NCI-H2196 treated with DMSO at 0.1 percent for 48 hours (cell line): Measurements from ENCODE around the gene TMEM95.

Source experiments
- DNase-seq: peaks from one replicate; lab custom pipeline; 2025; ENCODE audit not compliant: unreplicated experiment; lab: John Stamatoyannopoulos, UW

TMEM95 gene

DNA sequence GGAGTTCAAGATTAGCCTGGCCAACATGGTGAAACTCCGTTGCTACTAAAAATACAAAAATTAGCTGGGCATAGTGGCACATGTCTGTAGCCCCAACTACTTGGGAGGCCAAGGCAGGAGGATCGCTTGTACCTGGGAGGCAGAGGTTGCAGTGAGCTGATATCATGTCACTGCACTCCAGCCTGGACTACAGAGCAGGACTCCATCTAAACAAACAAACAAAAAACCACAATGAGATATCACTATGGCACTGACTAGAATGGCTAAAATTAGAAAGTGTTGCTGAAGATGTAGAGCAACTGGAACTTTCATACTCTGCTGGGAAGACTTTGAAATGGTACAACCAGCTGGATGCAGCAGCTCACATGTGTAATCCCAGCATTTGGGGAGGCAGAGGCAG lies 19.4 kb downstream of the TMEM95 start:
- DNase-seq, result no peak

DNA sequence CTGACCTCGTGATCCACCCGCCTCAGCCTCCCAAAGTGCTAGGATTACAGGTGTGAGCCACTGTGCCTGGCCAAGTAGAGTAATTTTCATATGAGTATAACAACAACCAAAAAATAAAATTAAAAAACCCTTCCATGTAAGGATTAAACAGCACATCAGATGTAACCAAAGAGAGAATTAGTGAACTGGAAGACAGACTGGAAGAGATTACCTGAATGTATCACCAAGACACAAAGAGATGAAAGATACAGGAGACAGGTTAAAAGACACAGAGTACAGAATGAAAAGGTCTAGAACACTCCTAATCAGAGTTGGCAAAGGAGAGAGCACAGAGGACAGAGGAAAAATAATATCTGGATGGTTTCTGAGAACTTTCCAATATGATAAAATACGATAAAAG lies 24.2 kb downstream of the TMEM95 start:
- DNase-seq, result no peak

DNA sequence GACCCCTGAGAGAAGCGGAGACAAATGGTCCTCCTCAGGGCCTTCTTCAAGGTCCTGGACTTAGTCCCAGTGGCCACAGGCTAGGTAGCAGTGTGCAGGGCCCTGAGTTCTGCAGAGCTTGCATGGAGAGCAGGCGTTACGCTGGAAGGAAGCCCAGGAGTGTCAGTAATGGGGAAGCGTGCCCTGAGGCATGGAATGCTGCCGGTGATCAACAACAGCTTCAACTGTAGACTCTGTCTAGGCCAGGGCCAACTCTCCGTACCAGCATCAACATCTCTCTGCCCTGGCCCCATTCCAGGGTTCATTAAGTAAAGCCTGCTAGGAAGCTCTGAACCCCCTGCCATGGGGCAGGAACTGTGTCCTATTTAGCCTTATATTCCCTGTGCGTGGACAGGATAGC lies 25.4 kb downstream of the TMEM95 start:
- DNase-seq, result no peak

DNA sequence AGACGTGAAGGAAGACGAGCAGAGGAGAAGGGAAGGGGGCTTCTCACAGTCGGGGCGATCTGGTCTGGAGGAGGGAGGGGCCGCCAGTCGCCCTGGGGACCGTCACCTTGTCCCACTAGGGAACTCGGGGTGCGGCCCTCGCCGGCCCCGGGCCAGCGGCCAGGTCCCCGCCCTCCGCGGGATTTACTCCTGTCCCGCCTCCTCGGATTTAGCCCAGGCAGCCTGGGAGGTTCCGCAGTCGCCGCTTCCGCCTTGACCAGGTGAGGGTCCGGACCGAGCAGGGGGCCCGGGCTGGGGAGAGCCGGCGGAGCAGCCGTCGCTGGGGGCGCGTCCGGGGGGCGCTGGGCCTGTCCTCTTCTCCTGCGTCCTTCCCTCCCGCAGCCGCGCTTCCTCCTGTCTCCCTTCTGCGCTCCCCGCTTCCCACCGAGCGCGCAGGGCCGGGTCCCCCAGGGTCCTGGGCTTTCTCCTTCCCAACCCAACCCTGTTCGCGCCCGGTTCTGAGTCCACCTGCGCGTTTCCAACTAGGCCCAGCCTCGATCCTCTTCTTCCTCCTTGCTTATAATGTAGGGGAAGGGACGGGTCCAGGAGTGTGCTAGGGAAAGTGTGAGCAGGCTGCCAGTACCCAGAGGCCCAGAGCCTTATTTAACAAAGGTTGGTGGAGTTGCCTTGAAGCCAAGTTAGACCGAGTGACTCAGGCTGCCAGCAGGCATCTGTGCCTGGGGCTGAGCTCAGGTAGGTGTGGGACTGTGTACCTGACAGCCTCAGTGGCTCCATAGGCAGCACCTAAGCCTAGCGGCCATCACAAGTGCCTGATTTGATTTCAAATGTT lies 26.1 kb downstream of the TMEM95 start, which contains the start of gene TNK1:
TNK1 (plus strand) TSS at position 235 of the 829 bp plus-strand sequence. CDS start 1,838 bp downstream, outside the sequence.
- no peak for DNase-seq

DNA sequence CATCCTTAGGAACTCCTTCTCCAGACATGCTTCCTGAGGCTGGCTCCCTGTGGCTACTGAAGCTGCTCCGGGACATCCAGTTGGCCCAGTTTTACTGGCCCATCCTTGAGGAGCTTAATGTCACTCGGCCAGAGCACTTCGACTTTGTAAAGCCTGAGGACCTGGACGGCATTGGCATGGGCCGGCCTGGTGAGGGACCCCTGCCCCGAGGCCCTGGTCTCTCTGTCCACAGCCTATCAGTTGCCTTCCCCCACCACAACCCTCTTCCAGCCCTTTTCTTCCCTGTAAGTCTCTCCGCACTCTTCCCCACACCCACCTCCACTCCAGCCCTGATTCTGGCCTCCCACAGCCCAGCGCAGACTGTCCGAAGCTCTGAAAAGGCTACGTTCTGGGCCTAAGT lies 27.9 kb downstream of the TMEM95 start:
- no peak for DNase-seq

DNA sequence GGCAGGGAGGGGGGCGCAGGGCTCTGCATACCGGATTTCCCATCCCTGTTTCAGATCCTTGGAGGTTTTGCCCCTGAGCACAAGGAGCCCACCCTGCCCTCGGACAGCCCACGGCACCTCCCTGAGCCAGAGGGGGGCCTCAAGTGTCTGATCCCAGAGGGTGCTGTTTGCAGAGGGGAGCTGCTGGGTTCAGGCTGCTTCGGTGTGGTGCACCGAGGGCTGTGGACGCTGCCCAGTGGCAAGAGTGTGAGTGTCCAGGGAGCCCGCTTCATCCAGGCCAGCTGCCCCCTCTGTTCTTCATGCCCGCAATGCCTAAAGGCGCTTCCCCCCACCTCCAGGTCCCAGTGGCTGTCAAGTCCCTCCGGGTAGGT lies 28.4 kb downstream of the TMEM95 start:
- DNase-seq, result no peak

DNA sequence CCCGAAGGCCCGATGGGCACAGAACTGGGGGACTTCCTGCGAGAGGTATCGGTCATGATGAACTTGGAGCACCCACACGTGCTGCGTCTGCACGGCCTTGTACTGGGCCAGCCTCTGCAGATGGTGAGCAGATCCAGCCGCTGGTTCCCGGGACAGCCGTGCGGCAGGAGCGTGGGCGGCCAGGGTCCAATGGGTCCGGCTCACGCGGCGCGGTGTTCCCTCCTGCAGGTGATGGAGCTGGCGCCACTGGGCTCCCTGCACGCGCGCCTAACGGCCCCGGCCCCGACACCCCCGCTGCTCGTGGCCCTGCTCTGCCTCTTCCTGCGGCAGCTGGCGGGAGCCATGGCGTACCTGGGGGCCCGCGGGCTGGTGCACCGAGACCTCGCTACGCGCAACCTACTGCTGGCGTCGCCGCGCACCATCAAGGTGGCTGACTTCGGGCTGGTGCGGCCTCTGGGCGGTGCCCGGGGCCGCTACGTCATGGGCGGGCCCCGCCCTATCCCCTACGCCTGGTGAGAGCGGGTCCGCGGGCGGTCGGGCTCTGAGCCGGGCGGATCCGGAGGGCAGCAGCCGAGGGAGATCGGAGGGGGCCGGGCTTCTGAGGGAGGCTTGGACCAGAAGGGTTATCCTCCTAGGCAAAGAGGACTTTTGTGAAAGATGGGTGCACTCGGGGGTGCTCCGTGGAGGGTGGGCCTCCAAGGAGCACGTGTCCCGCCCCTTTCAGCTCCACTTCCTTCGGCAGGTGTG lies 29.0 kb downstream of the TMEM95 start:
- DNase-seq, result peak; percentile 5

DNA sequence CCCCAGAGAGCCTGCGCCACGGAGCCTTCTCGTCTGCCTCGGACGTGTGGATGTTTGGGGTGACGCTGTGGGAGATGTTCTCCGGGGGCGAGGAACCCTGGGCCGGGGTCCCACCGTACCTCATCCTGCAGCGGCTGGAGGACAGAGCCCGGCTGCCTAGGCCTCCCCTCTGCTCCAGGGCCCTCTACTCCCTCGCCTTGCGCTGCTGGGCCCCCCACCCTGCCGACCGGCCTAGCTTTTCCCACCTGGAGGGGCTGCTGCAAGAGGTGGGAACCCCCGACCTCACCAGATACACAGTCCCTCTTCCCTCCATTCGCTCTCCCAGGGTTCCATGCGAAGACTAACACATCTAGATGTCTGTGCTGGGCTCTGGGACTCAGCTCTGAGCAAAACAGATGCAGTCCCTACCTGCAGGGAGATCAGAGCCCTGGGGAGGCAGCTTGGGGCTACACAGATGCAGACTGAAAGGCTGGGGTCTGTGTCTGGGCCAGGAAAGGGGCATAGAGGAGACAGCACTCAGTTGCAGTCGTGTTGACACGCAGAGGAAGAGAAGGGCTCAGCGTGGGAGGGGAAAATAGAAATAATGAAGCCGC lies 29.6 kb downstream of the TMEM95 start:
- no peak for DNase-seq

DNA sequence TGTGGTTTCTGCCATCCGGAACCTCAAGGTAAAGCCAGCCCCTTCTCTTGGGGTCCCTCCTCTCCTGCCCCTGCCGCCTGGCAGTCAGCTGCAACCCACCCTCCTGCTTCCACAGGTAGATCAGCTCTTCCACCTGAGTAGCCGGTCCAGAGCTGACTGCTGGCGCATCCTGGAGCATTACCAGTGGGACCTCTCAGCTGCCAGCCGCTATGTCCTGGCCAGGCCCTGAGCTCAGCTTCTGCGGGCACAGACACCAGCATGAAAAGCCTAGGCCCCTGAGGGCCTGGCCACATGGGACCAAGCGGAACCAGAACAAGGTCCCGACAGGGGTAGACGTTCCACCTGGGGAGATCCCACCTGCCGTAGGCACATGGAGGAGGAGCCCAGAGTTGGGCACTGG lies 33.9 kb downstream of the TMEM95 start:
- DNase-seq, result no peak

DNA sequence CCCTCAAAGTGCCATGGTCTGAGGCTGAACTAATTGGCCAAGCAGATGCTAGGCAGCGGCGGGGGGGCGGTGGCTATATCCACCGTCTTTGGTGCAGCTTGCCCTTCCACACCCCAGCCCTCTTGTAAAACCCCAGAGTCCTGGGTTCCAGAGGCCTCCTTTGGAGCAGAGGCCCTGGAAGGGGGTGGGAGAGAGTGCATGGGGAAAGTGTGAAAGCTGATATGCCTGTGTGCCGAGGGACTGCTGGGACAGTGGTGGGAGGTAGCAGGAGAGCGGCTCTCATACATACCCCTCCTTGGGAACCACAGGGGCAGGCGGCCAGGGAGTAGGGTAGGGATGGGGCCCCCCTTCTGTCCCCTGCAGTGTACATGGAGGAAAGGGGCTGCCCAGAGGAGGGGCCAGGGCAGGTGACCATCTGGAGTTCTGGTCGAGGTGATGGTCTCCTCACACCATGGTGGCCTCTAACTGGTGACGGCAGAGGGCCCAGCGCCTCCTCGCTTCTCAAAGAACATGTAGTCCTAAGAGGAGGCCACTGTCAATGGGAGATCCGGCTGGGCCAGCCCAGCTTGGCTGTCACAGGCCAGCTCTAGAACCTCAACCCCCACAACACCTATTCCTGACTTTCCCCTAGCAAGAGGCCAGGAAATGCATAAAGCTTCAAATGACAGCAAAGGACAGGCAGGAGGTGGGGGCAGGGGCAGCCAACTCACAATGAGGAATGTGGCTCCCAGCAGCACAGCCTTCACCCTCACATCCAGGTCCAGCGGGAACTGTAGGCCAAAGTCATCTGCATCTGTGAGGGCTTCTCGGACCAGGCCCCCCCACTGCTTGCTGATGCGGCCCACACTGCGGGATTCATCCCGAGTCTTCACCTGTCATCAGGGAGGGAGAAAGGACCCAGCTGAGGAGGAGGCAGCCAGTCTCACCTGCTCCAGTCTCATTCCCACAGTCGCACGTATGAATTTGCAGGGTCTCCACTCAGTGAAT lies 35.3 kb downstream of the TMEM95 start:
- no peak for DNase-seq

DNA sequence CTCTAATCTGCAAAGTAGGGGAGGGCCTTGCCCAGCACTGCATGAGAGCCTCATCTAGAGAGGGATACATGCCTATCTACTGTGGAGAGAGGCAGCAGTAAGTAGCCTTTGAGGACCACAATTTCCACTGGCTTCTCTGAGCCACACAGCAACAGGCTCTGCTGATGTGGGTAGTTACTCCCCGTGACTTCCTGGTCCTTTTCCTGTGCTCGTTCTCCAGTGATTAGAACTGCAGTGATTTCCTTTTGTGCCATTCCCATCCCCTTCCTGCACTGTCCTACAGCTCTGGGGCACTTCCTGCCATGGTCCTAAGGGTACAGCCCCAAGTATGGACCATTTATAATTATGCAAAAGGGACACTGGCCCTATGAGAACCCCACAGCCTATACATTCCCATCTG lies 36.4 kb downstream of the TMEM95 start:
- DNase-seq, result no peak

DNA sequence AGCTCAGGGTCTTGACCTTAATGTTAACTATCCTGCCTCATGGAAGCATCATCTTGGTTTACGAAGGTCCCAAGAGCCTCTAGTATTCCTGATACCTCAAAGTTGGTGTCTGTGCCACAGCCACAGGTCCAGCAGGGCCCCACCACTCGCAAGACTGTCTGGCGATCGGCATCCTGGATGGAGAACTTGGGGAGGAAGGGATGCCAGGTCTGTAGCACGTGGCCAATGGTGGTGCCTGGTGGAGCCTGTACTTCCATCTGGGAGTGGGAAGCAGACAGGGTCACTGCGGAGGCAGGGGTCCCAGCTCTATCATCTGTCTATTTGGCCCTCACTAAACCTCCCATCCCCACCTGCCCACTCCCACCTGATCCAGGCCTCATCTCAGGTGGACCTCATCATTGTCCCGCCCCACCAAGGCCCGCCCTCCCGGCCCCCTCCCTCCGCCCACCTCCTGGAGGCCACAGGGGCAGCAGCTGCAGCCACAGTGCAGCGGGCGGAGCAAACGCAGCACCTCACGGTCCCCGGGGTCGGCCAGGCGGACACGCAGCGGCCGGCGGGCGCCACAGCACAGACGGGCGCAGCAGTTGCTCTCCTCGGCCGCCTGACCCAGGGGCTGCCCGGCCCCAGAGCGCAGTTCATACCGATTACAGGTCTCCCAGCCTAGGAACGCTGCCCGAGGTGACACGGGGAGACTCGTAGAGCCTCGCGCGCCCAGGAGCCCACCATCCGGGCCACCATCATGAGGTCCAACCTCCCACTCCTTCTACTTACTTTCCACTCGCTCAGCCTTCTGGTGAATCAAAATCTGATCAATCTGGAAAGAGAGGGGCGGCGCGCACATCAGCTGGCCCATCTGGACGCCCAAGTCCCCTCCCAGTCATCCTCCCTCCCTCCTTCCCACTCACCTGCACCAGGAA lies 38.0 kb downstream of the TMEM95 start:
- DNase-seq, result no peak

DNA sequence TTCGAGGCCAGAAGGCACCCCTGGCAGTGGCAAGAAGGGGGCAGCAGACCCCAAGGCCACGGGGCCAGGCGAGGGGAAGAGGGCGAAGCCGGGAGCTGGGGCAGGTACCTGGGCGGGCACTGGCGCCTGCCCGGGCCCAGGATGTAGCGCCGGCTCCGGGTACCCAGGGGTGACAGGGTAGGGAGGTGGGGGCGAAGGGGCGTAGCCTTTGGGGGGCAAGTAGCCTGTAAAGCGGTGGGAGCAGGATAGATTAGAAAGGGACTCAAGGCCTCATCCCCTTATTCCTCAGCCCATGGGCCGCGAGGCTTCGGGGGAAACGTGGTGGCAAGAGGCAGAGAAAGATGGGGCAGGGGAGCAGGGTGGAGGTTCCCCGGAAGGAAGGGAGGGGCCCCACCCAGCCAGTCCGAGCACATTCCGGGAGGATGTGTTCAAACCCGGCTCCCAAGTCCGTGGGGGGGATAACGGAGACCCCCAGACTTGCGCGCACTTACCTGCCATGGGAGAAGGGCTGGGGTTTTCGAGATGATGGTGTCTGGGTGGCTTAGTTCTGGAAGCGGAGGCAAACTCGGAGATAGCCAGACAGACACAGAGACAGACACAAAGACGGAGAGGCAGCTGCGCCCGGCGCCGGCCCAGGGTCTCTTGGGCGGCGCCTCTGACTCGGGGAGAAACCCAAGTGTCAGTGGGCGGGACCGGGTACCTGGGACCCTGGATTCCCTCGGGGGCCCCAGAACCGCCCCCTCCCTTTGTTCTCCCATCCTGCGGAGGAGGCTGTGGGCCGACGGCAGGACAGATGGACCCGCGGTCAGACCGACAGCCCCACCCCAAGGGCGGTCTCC lies 38.9 kb downstream of the TMEM95 start:
- no peak for DNase-seq

DNA sequence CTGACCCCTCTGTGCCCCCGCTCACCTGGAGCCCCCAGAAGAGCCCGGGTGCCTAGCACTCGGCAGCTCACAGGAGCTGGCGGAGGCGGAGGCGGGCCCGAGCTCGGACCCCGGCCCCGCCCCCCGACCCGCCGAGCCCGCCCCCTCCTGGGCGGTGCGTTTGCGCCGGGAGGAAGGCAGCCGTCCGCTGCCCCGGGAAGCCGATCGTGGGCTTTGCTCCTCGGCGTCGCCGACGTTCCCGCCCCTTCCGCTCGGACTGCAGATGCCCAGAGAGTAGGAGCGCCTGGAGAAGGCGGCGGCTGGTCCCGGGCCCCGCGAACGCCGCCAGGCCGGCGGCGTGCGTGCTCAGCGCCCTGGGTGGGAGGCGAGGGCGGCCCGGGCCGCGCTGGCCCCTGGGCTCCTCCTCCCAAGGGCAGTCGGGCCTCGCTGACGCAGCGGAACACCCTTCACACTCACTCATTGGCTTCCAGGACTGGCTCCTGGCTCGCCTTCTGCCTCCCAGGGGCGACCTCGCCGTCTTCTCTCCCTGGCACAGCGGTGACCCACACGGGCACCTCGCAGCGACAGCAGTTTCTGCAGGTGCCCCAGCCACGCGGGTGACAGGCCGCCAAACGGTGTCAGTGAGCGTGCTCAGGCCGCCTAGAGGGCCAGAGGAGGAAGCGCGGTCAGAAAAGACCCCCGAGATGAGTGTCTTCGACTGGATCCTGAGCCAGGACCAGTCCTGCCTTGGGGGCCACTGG lies 39.7 kb downstream of the TMEM95 start, which contains the start of gene PLSCR3:
PLSCR3 (minus strand) TSS at position 74 of the 740 bp plus-strand sequence. CDS start 415 bp downstream, outside the sequence.
- DNase-seq, result peak; percentile 10

DNA sequence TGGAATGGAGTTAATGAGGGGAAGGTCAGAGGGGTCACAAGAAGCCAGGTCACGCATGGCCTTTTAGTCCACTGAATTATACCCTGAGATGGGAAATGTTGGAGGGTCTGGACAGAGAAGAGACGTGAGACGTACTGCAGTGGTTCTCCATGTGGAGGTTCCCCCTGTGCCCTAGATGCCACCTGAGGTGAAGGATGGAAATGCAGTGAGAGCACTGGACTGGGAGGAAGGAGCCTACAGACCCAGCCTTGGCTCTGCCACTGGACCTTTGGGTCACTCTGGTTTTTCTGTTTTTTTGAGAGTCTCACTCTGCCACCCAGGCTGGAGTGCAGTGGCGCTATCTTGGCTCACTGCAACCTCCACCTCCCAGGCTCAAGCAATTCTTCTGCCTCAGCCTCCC lies 41.2 kb downstream of the TMEM95 start:
- no peak for DNase-seq

DNA sequence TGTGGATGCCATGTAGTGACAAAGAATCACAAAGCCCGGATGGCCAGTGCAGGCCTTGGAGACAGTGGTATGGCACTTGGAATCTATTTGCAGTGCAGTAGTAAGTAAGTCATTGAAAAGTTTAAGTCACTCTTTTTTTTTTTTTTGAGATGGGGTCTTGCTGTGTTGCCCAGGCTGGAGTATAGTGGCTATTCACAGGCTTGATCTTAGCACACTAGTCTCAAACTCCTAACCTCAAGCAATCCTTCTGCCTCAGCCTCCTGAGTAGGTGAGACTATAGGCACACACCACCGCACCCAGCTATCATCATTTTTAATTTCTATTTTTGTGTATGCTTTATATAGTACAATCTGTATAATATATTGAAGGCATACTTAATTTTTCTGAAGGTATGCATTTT lies 43.7 kb downstream of the TMEM95 start:
- no peak for DNase-seq

DNA sequence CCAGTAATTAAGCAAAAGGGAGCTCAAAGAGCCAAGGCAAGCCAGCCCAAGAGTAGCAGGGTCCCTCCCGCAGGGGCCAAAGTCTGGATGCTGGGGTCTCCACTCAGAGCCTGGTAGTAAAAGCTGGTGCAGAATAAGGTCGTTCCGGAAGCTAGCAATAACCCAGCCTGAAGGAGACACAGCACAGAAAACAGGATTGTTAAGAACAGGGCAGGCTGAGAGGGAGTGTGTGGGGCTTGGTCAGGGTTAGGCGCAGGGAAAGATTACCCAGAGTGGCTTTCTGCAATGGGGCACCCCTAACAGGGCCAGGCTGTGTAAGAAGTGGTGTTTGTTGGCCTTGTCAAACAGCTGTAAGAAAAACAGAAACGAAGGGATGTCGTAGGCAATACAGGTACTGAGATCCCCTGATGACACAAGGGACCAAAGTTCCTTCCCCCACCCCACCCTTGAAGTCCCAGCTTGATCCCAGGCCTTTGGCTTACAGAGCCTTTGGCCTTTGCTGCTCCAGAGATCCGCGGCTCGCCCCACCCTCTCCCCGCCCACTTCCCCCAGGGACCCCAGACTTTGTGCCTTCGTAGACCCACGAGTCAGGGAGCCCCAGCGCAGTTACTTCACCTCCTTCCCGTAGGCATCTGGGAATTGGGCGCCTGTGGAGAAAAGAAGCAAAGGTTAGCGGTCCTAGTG lies 48.2 kb downstream of the TMEM95 start:
- no peak for DNase-seq

DNA sequence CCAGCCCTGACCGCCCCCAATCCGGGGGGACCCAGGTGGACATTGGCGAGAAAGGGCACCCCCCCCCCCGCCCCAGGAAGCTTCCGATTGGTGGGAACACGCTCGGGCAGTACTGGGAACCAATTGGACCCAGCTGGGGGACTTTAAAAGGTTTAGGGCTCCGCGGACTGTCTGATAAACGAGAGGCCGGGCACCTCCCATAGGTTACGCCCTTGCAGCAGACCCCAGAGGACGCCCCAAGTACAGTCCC lies 48.7 kb downstream of the TMEM95 start:
- DNase-seq, result peak; percentile 36
